Nephron progenitor cell (in vitro differentiated cells): Measurements from ENCODE around the gene NUDT2.

Experiments used
- DNase-seq: peaks from one replicate; pipeline ENCODE4 v3.0.0; 2021
- H3K27ac Mint-ChIP-seq: 2 replicates; pipeline ENCODE4 v1.8.0; 2021; ENCODE audit warnings: mild to moderate bottlenecking, moderate library complexity, mixed read lengths
- H3K27me3 Mint-ChIP-seq: 2 replicates; pipeline ENCODE4 v1.8.0; 2021; ENCODE audit warnings: mild to moderate bottlenecking, low read depth, mixed read lengths; ENCODE audit not compliant: poor library complexity
- H3K36me3 Mint-ChIP-seq: 2 replicates; pipeline ENCODE4 v1.8.0; 2021; ENCODE audit warnings: low read depth, mixed read lengths
- H3K4me1 Mint-ChIP-seq: 2 replicates; pipeline ENCODE4 v1.8.0; 2021; ENCODE audit warnings: mixed read lengths
- H3K4me3 Mint-ChIP-seq: 2 replicates; pipeline ENCODE4 v1.8.0; 2021; ENCODE audit warnings: mild to moderate bottlenecking, moderate library complexity, mixed read lengths
- H3K9me3 Mint-ChIP-seq: 2 replicates; pipeline ENCODE4 v1.8.0; 2021; ENCODE audit warnings: mild to moderate bottlenecking, moderate library complexity, mixed read lengths
- CTCF ChIP-seq: fragments of 200-600 bp; sonication (generic); IDR thresholded peaks from 2 replicates; pipeline ENCODE4 v1.5.0; 2021; ENCODE audit warnings: antibody characterized with exemption

The NUDT2 gene

GRCh38 chr9:34322899-34323591 is 6.3 kb upstream of the NUDT2 start:
- H3K27me3 Mint-ChIP-seq: no peaks in the 10 kb centered on the region
- DNase-seq: no peak
- peaks cover 17% of the 10 kb centered on the region for H3K4me1 Mint-ChIP-seq
- H3K4me3 Mint-ChIP-seq: no peak overlapping the region
- H3K9me3 Mint-ChIP-seq: no peaks in the 10 kb centered on the region
- no peak overlapping the region for H3K27ac Mint-ChIP-seq
- peaks cover 2% of the 10 kb centered on the region for H3K36me3 Mint-ChIP-seq
- TF ChIP-seq CTCF: no peak

GRCh38 chr9:34326690-34327089 is 2.7 kb upstream of the NUDT2 start:
- Mint-ChIP-seq H3K36me3 (no peaks in the 10 kb centered on the region), H3K9me3 (no peaks in the 10 kb centered on the region), H3K4me1 (peaks cover 35% of the 10 kb centered on the region), H3K27ac (no peak overlapping the region), H3K27me3 (peaks cover 2% of the 10 kb centered on the region), H3K4me3 (peak overlapping the region; percentile 55)
- no peak for TF ChIP-seq CTCF
- no peak for DNase-seq

GRCh38 chr9:34328500-34328986 is 826 bp upstream of the NUDT2 start:
- no peak for DNase-seq
- H3K27ac Mint-ChIP-seq: peak overlapping the region; percentile 99
- peaks cover 2% of the 10 kb centered on the region for H3K27me3 Mint-ChIP-seq
- no peak for TF ChIP-seq CTCF
- H3K4me1 Mint-ChIP-seq: peaks cover 47% of the 10 kb centered on the region
- H3K9me3 Mint-ChIP-seq: no peaks in the 10 kb centered on the region
- peak overlapping the region; percentile 99 for H3K4me3 Mint-ChIP-seq
- H3K36me3 Mint-ChIP-seq: no peaks in the 10 kb centered on the region

GRCh38 chr9:34331196-34331595 is 1.8 kb downstream of the NUDT2 start:
- no peak for TF ChIP-seq CTCF
- DNase-seq: no peak
- H3K27me3 Mint-ChIP-seq: peaks cover 2% of the 10 kb centered on the region
- peak overlapping the region; percentile 46 for H3K4me3 Mint-ChIP-seq
- no peaks in the 10 kb centered on the region for H3K36me3 Mint-ChIP-seq
- peaks cover 65% of the 10 kb centered on the region for H3K4me1 Mint-ChIP-seq
- no peak overlapping the region for H3K27ac Mint-ChIP-seq
- no peaks in the 10 kb centered on the region for H3K9me3 Mint-ChIP-seq

GRCh38 chr9:34332076-34332964 is 3.0 kb downstream of the NUDT2 start:
- Mint-ChIP-seq H3K27me3 (peaks cover 2% of the 10 kb centered on the region), H3K9me3 (no peaks in the 10 kb centered on the region), H3K4me3 (peak overlapping the region; percentile 22), H3K4me1 (peaks cover 55% of the 10 kb centered on the region), H3K27ac (peak overlapping the region; percentile 60), H3K36me3 (no peaks in the 10 kb centered on the region)
- TF ChIP-seq CTCF: peak; percentile 47
- no peak for DNase-seq
